ENCODE results near the gene KCNJ12.

- TF ChIP-seq ZNF772 (CRISPR knock-in tag; IDR thresholded peaks at IDR 0.05): no peak
- no peak for TF ChIP-seq ZNF12 (CRISPR knock-in tag; IDR thresholded peaks at IDR 0.05)
- no peak for TF ChIP-seq ZBTB8A (CRISPR knock-in tag; IDR thresholded peaks at IDR 0.05; ENCODE audit: borderline replicate concordance, low read depth)
- no peak for TF ChIP-seq REPIN1 (CRISPR knock-in tag; IDR thresholded peaks at IDR 0.05; ENCODE audit: borderline replicate concordance, low read depth)
- no peak for TF ChIP-seq ZNF335 (CRISPR knock-in tag; IDR thresholded peaks at IDR 0.05)
- TF ChIP-seq, protein P1, sequence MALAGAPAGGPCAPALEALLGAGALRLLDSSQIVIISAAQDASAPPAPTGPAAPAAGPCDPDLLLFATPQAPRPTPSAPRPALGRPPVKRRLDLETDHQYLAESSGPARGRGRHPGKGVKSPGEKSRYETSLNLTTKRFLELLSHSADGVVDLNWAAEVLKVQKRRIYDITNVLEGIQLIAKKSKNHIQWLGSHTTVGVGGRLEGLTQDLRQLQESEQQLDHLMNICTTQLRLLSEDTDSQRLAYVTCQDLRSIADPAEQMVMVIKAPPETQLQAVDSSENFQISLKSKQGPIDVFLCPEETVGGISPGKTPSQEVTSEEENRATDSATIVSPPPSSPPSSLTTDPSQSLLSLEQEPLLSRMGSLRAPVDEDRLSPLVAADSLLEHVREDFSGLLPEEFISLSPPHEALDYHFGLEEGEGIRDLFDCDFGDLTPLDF (CRISPR knock-in tag; IDR thresholded peaks at IDR 0.05): no peak
- no peak for TF ChIP-seq CEBPG (CRISPR knock-in tag; IDR thresholded peaks at IDR 0.05)
- TF ChIP-seq REST (IDR thresholded peaks at IDR 0.05; ENCODE audit: borderline replicate concordance in 1 of 2, low read depth in 1 of 2, low read length in 2 of 2): no peak
- no peak for TF ChIP-seq CBX1 (IDR thresholded peaks at IDR 0.05; ENCODE audit: low read depth)
- TF ChIP-seq, protein P2, sequence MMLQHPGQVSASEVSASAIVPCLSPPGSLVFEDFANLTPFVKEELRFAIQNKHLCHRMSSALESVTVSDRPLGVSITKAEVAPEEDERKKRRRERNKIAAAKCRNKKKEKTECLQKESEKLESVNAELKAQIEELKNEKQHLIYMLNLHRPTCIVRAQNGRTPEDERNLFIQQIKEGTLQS (CRISPR knock-in tag; IDR thresholded peaks at IDR 0.05): no peak
Observed at GRCh38 chr17:21377705-21378396, 1.7 kb downstream of the KCNJ12 start.

Measured in HepG2 (cell line).